Breast epithelium (tissue), 4 donors: ENCODE measurements around the gene CFAP107. TPM values are rescaled to one million over a fixed set of nuclear protein-coding genes. Genes with fewer than 3 reads are reported as not detected.

Source experiments
- DNase-seq, 2 donors: peaks; one replicate each; pipeline ENCODE4 v3.0.0-alpha.2; 2019; ENCODE audit warnings: low spot score in 2 of 2
- H3K27ac ChIP-seq, 2 donors: fragments of 200-600 bp; sonication (generic) in 1 of 2; one replicate each; pipeline ENCODE4 v1.5.1; 2016 to 2019; ENCODE audit warnings: mild to moderate bottlenecking in 1 of 2
- H3K27me3 ChIP-seq, 2 donors: fragments of 200-600 bp; sonication (generic) in 1 of 2; one replicate each; pipeline versions ENCODE4 v1.5.1 to v1.6.0; 2017 to 2019; ENCODE audit warnings: control low read depth in 1 of 2, mild to moderate bottlenecking in 1 of 2
- H3K36me3 ChIP-seq: fragments of 200-600 bp; one replicate; pipeline ENCODE4 v1.5.1; 2019
- H3K4me1 ChIP-seq, 2 donors: fragments of 200-600 bp; sonication (generic); one replicate each; pipeline ENCODE4 v1.5.1; 2016 to 2019; ENCODE audit warnings: control low read depth in 1 of 2
- H3K4me3 ChIP-seq, 3 donors: fragments of 200-600 bp; sonication (generic); 1 replicate in 2 of 3; 2 replicates in 1 of 3; pipeline ENCODE4 v1.5.1; 2016 to 2019; ENCODE audit warnings: mild to moderate bottlenecking in 3 of 3, moderate library complexity in 2 of 3
- H3K9me3 ChIP-seq, 2 donors: fragments of 200-600 bp; sonication (generic) in 1 of 2; one replicate each; pipeline ENCODE4 v1.5.1; 2016 to 2019; ENCODE audit warnings: control low read depth in 1 of 2
- POLR2A ChIP-seq: fragments of 450-650 bp; IDR thresholded peaks from one replicate; pipeline ENCODE4 v1.6.1; 2016; ENCODE audit warnings: antibody characterized with exemption, mild to moderate bottlenecking, moderate library complexity
- POLR2AphosphoS5 ChIP-seq, 3 donors: sonication (generic); formaldehyde crosslinking; IDR thresholded peaks; one replicate each; pipeline ENCODE4 v1.6.1; 2017; ENCODE audit warnings: antibody characterized with exemption in 3 of 3
- intact Hi-C: fragments of 100-400 bp; cut with DNase I; formaldehyde crosslinking; loops from one replicate; pipeline ENCODE4 v1.15.1; 2023; ENCODE audit warnings: low total_unique reads
- total RNA-seq, 3 donors: library from RNA; depleted of rRNA; stranded (reverse); fragments of >200 nt; gene quantifications; one replicate each; pipeline ENCODE4 v1.1.0, GENCODE V29; 2016
- TF ChIP-seq, protein P1 (sequence below), 3 donors: fragments of 450-650 bp; IDR thresholded peaks; one replicate each; pipeline ENCODE4 v1.5.1; 2016 to 2017; ENCODE audit warnings: antibody characterized with exemption in 3 of 3, mild to moderate bottlenecking in 3 of 3, moderate library complexity in 3 of 3

CFAP107 gene
- total RNA-seq, 3 donors from 2014 or later, result not detected

DNA sequence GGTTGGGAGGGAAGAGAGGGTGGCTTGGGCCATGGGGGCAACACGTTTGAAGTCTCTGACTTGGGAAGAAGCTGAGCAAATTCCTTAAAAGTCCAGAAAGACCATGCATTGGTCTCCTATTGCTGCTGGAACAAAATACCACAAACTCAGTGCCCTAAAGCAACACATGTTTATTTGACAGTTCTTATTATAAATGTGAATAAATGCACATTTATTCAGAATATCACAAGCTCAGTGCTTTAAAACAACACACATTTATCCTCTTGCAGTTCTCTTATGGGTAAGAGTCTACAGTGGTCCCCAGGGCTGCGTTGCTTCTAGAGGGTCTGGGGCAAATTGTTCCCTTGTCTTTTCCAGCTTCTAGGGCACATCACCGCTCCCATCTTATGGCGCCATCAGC is 17.5 kb downstream of the CFAP107 start:
- Histone ChIP-seq H3K4me1 (no peaks in the 10 kb centered on the region), H3K27ac (no peak overlapping the region), H3K27me3 (no peaks in the 10 kb centered on the region), H3K4me3 (no peak overlapping the region), H3K36me3 (no peaks in the 10 kb centered on the region), H3K9me3 (no peaks in the 10 kb centered on the region)
- intact Hi-C loops, result no loop called here
- TF ChIP-seq, protein P1, sequence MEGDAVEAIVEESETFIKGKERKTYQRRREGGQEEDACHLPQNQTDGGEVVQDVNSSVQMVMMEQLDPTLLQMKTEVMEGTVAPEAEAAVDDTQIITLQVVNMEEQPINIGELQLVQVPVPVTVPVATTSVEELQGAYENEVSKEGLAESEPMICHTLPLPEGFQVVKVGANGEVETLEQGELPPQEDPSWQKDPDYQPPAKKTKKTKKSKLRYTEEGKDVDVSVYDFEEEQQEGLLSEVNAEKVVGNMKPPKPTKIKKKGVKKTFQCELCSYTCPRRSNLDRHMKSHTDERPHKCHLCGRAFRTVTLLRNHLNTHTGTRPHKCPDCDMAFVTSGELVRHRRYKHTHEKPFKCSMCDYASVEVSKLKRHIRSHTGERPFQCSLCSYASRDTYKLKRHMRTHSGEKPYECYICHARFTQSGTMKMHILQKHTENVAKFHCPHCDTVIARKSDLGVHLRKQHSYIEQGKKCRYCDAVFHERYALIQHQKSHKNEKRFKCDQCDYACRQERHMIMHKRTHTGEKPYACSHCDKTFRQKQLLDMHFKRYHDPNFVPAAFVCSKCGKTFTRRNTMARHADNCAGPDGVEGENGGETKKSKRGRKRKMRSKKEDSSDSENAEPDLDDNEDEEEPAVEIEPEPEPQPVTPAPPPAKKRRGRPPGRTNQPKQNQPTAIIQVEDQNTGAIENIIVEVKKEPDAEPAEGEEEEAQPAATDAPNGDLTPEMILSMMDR (IDR thresholded peaks at IDR 0.05), result no peak
- TF ChIP-seq POLR2A (no peak), POLR2AphosphoS5 (IDR thresholded peaks at IDR 0.05) (no peak)
- DNase-seq, result no peak

- Histone ChIP-seq H3K9me3 (no peaks in the 10 kb centered on the region), H3K4me3 (no peak overlapping the region), H3K36me3 (no peaks in the 10 kb centered on the region), H3K27ac (no peak overlapping the region), H3K4me1 (no peaks in the 10 kb centered on the region), H3K27me3 (no peaks in the 10 kb centered on the region)
- TF ChIP-seq, protein P1 (IDR thresholded peaks at IDR 0.05), result no peak
- TF ChIP-seq POLR2AphosphoS5 (IDR thresholded peaks at IDR 0.05) (no peak), POLR2A (no peak)
- intact Hi-C loops, result no loop called here
- DNase-seq, result no peak
These were observed 18.0 kb downstream of the CFAP107 start for GRCh38 chr1:12764016-12764415.

GRCh38 chr1:12769031-12769430 is 23.0 kb downstream of the CFAP107 start:
- Histone ChIP-seq H3K27me3 (no peaks in the 10 kb centered on the region), H3K36me3 (no peaks in the 10 kb centered on the region), H3K4me3 (no peak overlapping the region), H3K4me1 (no peaks in the 10 kb centered on the region), H3K27ac (no peak overlapping the region), H3K9me3 (no peaks in the 10 kb centered on the region)
- intact Hi-C loops, result no loop called here
- TF ChIP-seq POLR2AphosphoS5 (IDR thresholded peaks at IDR 0.05) (no peak), POLR2A (no peak)
- TF ChIP-seq, protein P1 (IDR thresholded peaks at IDR 0.05), result no peak
- DNase-seq, result no peak

GRCh38 chr1:12769976-12770505 is 24.0 kb downstream of the CFAP107 start:
- no peaks in the 10 kb centered on the region for H3K4me1 ChIP-seq
- no peak overlapping the region for H3K27ac ChIP-seq
- no peak for TF ChIP-seq POLR2AphosphoS5 (IDR thresholded peaks at IDR 0.05)
- TF ChIP-seq, protein P1 (IDR thresholded peaks at IDR 0.05), result no peak
- TF ChIP-seq POLR2A, result no peak
- no peak for DNase-seq
- no peaks in the 10 kb centered on the region for H3K36me3 ChIP-seq
- H3K27me3 ChIP-seq, result no peaks in the 10 kb centered on the region
- no peak overlapping the region for H3K4me3 ChIP-seq
- intact Hi-C loops, result no loop called here
- H3K9me3 ChIP-seq, result no peaks in the 10 kb centered on the region

- Histone ChIP-seq H3K9me3 (no peaks in the 10 kb centered on the region), H3K27ac (no peak overlapping the region), H3K4me1 (no peaks in the 10 kb centered on the region), H3K4me3 (no peak overlapping the region), H3K27me3 (no peaks in the 10 kb centered on the region), H3K36me3 (no peaks in the 10 kb centered on the region)
- intact Hi-C loops, result no loop called here
- no peak for DNase-seq
- TF ChIP-seq, protein P1 (IDR thresholded peaks at IDR 0.05), result no peak
- no peak for TF ChIP-seq POLR2AphosphoS5 (IDR thresholded peaks at IDR 0.05)
- TF ChIP-seq POLR2A, result no peak
These were observed 24.6 kb downstream of the CFAP107 start for GRCh38 chr1:12770620-12771019.
